GM23248 (cell line): ENCODE measurements around the gene RTEL1.

Experiments used
- EZH2 ChIP-seq: fragments of 200-600 bp; sonication (generic); IDR thresholded peaks from 2 replicates; pipeline ENCODE4 v1.6.1; 2018; ENCODE audit warnings: antibody characterized with exemption, mild to moderate bottlenecking; ENCODE audit not compliant: insufficient read depth, poor library complexity, severe bottlenecking
- EZH2phosphoT487 ChIP-seq: fragments of 200-600 bp; sonication (generic); IDR thresholded peaks from 2 replicates; pipeline ENCODE4 v1.6.1; 2018; ENCODE audit warnings: antibody characterized with exemption, moderate library complexity, mild to moderate bottlenecking, low read depth; ENCODE audit not compliant: insufficient read depth

DNA sequence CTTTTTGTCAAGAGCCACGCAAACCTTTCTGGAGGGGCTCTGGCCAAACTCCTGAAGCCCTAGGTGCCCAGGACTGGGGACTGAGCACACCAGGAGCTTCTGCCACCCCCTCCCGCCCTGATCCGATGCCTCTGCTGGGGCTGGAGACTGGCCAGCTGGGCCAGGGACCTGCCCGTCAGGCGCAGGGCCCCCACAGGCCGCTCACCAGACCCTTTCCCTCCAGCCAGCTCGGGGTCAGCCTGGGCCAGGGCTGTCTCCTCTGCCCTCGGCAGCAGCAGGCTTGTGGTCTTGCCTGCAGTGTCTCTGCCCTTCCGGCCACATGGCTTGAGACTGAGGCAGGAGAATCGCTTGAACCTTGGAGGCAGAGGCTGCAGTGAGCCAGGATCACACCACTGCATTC is 14.6 kb downstream of the RTEL1 start:
- TF ChIP-seq EZH2 (no peak), EZH2phosphoT487 (no peak)
